A204.1 (cell line): ENCODE results near the gene TGFBR3L.
A peak's percentile ranks its signal among the peaks of the same experiment; 100 is the strongest.
"Not testable (repeated sequence)": the region's sequence is repeated elsewhere in the genome, so short reads cannot be mapped to it uniquely, and the experiment has no call there.

ENCODE experiments used
- FAIRE-seq: peaks from 2 replicates; lab custom pipeline; 2012; peaks lifted over from hg19 to GRCh38; lab: Jason Lieb, UNC

Gene TGFBR3L

GRCh38 chr19:7879836-7880235, 34.8 kb upstream of the TGFBR3L start:
- FAIRE-seq: no peak

GRCh38 chr19:7881910-7882309, 32.7 kb upstream of the TGFBR3L start:
- FAIRE-seq: no peak

- FAIRE-seq: no peak
Observed at GRCh38 chr19:7883105-7883504, 31.5 kb upstream of the TGFBR3L start.

GRCh38 chr19:7883796-7884570, 30.6 kb upstream of the TGFBR3L start:
- FAIRE-seq: no peak

GRCh38 chr19:7885818-7886217, 28.8 kb upstream of the TGFBR3L start:
- no peak for FAIRE-seq

- no peak for FAIRE-seq
Observed at GRCh38 chr19:7887408-7888144, 27.1 kb upstream of the TGFBR3L start.

GRCh38 chr19:7888145-7888825, 26.3 kb upstream of the TGFBR3L start, which contains the start of gene LRRC8E:
LRRC8E (plus strand) TSS chr19:7888510; CDS start chr19:7895604, 7,094 bp downstream.
- FAIRE-seq: no peak

- no peak for FAIRE-seq
Observed at GRCh38 chr19:7888826-7889217, 25.8 kb upstream of the TGFBR3L start.

- not testable (repeated sequence) for FAIRE-seq
Observed at GRCh38 chr19:7893362-7894101, 21.1 kb upstream of the TGFBR3L start.

- no peak for FAIRE-seq
Observed at GRCh38 chr19:7894612-7895309, 19.9 kb upstream of the TGFBR3L start.

- no peak for FAIRE-seq
Observed at GRCh38 chr19:7895565-7895964, 19.1 kb upstream of the TGFBR3L start.

GRCh38 chr19:7897292-7897691, 17.3 kb upstream of the TGFBR3L start:
- no peak for FAIRE-seq

- FAIRE-seq: no peak
Observed at GRCh38 chr19:7898967-7899366, 15.7 kb upstream of the TGFBR3L start.

- FAIRE-seq: no peak
Observed at GRCh38 chr19:7899751-7900378, 14.8 kb upstream of the TGFBR3L start.

- no peak for FAIRE-seq
Observed at GRCh38 chr19:7900401-7900870, 14.2 kb upstream of the TGFBR3L start.

- no peak for FAIRE-seq
Observed at GRCh38 chr19:7900931-7901330, 13.7 kb upstream of the TGFBR3L start.

- FAIRE-seq: no peak
Observed at GRCh38 chr19:7901337-7901736, 13.3 kb upstream of the TGFBR3L start.

GRCh38 chr19:7902796-7903243, 11.8 kb upstream of the TGFBR3L start:
- FAIRE-seq: no peak

GRCh38 chr19:7903244-7904073, 11.2 kb upstream of the TGFBR3L start, which contains the start of gene MAP2K7:
MAP2K7 (plus strand) TSS chr19:7903877; CDS start chr19:7903945, 68 bp downstream.
- FAIRE-seq: peak; percentile 97
